ENCODE data around the gene TCF25.

The TCF25 gene

GRCh38 chr16:89862732-89863131 is 10.7 kb upstream of the TCF25 start:
- TF ChIP-seq CTCF (conservative IDR thresholded peaks at IDR 0.05) (no peak), ZFX (IDR thresholded peaks at IDR 0.05) (no peak)
- H3K27ac ChIP-seq = no peak overlapping the region

GRCh38 chr16:89863741-89864526 is 9.5 kb upstream of the TCF25 start:
- H3K27ac ChIP-seq = no peak overlapping the region
- TF ChIP-seq CTCF (conservative IDR thresholded peaks at IDR 0.05) = no peak
- no peak for TF ChIP-seq ZFX (IDR thresholded peaks at IDR 0.05)

GRCh38 chr16:89864527-89864820 is 8.9 kb upstream of the TCF25 start:
- H3K27ac ChIP-seq = no peak overlapping the region
- TF ChIP-seq ZFX (IDR thresholded peaks at IDR 0.05) (no peak), CTCF (conservative IDR thresholded peaks at IDR 0.05) (no peak)

- H3K27ac ChIP-seq = no peak overlapping the region
- TF ChIP-seq ZFX (IDR thresholded peaks at IDR 0.05) (no peak), CTCF (conservative IDR thresholded peaks at IDR 0.05) (no peak)
Measured at GRCh38 chr16:89867918-89868317, 5.5 kb upstream of the TCF25 start.

- TF ChIP-seq CTCF (conservative IDR thresholded peaks at IDR 0.05) (no peak), ZFX (IDR thresholded peaks at IDR 0.05) (no peak)
- H3K27ac ChIP-seq = no peak overlapping the region
Measured at GRCh38 chr16:89869911-89870310, 3.5 kb upstream of the TCF25 start.

- TF ChIP-seq CTCF (conservative IDR thresholded peaks at IDR 0.05) (no peak), ZFX (IDR thresholded peaks at IDR 0.05) (no peak)
- no peak overlapping the region for H3K27ac ChIP-seq
Measured at GRCh38 chr16:89870440-89870839, 3.0 kb upstream of the TCF25 start.

- no peak for TF ChIP-seq ZFX (IDR thresholded peaks at IDR 0.05)
- TF ChIP-seq CTCF (conservative IDR thresholded peaks at IDR 0.05) = no peak
- H3K27ac ChIP-seq = peak overlapping the region; percentile 96; the same call in 1 of the 2 replicates
Measured at GRCh38 chr16:89871895-89872294, 1.5 kb upstream of the TCF25 start.

Data from C4-2B (cell line).